ENCODE measurements around the gene DIP2B. TPM values are rescaled to one million over a fixed set of nuclear protein-coding genes. Genes with fewer than 3 reads are reported as not detected.

DIP2B gene
- total and polyA plus RNA-seq, 9 donors: 7.2 to 33.3 (median 19.2) TPM

DNA sequence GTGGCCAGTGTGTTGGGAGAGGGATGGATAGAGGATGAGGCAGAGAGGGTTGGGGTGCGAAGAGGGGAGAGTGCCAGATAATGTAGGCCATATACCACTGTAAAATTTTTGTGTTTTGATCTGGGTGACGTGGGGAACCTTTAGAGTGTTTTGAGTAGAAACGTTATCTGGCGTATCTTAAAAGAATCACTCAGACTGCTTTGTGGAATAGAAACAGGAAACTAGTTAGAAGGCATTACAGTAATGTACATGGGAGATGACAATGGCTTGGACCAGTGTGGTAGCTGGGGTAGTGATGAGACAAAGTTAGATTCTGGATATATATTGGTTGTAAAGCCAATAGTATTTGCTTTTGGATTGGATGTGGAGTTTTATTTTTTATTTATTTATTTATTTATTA lies 279.7 kb downstream of the DIP2B start:
- no peak for TF ChIP-seq POLR2A (IDR thresholded peaks at IDR 0.05)
- intact Hi-C loops (cut with DNase I): no loop called here
- DNase-seq: no peak
- H3K36me3 ChIP-seq: no peaks in the 10 kb centered on the region
- WGBS, 3 donors: 94 to 95% (median 94%) methylated on average over 4 of the region's 4 CpGs
- no peaks in the 10 kb centered on the region for H3K4me1 ChIP-seq (ENCODE audit: insufficient read depth)
- peaks cover 0 to 4% of the 10 kb centered on the region in 2 donors for H3K9me3 ChIP-seq
- no peaks in the 10 kb centered on the region for H3K27me3 ChIP-seq
- no peak overlapping the region for H3K27ac ChIP-seq
- H3K4me3 ChIP-seq: no peak overlapping the region

GRCh38 chr12:50785406-50786001 lies 280.7 kb downstream of the DIP2B start:
- intact Hi-C loops (cut with DNase I): no loop called here
- Histone ChIP-seq H3K4me3 (no peak overlapping the region), H3K9me3 (peaks cover 0 to 4% of the 10 kb centered on the region in 2 donors), H3K36me3 (no peaks in the 10 kb centered on the region), H3K27me3 (no peaks in the 10 kb centered on the region), H3K4me1 (ENCODE audit: insufficient read depth) (no peaks in the 10 kb centered on the region), H3K27ac (no peak overlapping the region)
- DNase-seq: no peak
- WGBS, 3 donors: 77 to 84% (median 83%) methylated on average over 3 of the region's 3 CpGs
- no peak for TF ChIP-seq EP300 (IDR thresholded peaks at IDR 0.05)
- TF ChIP-seq, protein P1, sequence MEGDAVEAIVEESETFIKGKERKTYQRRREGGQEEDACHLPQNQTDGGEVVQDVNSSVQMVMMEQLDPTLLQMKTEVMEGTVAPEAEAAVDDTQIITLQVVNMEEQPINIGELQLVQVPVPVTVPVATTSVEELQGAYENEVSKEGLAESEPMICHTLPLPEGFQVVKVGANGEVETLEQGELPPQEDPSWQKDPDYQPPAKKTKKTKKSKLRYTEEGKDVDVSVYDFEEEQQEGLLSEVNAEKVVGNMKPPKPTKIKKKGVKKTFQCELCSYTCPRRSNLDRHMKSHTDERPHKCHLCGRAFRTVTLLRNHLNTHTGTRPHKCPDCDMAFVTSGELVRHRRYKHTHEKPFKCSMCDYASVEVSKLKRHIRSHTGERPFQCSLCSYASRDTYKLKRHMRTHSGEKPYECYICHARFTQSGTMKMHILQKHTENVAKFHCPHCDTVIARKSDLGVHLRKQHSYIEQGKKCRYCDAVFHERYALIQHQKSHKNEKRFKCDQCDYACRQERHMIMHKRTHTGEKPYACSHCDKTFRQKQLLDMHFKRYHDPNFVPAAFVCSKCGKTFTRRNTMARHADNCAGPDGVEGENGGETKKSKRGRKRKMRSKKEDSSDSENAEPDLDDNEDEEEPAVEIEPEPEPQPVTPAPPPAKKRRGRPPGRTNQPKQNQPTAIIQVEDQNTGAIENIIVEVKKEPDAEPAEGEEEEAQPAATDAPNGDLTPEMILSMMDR (IDR thresholded peaks at IDR 0.05): no peak
- TF ChIP-seq POLR2A (IDR thresholded peaks at IDR 0.05): no peak

- no peak overlapping the region for H3K27ac ChIP-seq
- no peak for DNase-seq
- no peaks in the 10 kb centered on the region for H3K36me3 ChIP-seq
- WGBS, 3 donors: 78 to 87% (median 86%) methylated on average over 3 of the region's 3 CpGs
- H3K27me3 ChIP-seq: no peaks in the 10 kb centered on the region
- no peaks in the 10 kb centered on the region for H3K4me1 ChIP-seq (ENCODE audit: insufficient read depth)
- intact Hi-C loops (cut with DNase I): no loop called here
- peaks cover 0 to 4% of the 10 kb centered on the region in 2 donors for H3K9me3 ChIP-seq
- TF ChIP-seq POLR2A (IDR thresholded peaks at IDR 0.05) (no peak), EP300 (IDR thresholded peaks at IDR 0.05) (no peak)
- TF ChIP-seq, protein P1 (IDR thresholded peaks at IDR 0.05): no peak
- H3K4me3 ChIP-seq: no peak overlapping the region
Observed at GRCh38 chr12:50786498-50787231, 281.9 kb downstream of the DIP2B start.

DNA sequence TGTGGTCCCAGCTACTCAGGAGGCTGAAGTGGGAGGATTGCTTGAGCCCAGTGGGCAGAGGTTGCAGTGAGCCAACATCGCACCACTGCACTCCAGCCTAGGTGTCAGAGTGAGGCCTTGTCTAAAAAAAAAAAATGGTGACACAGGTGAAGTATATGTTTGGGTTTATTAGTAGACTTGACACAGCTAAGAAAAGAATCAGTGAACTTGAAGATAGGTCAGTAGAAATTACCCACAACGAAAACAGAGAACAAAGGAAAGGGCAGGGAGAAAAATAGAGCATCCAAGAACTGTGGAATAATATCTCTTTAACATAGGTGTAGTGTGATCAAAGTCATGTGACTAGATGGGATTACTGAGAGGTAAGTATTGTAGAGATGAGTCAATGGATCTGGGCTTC lies 282.8 kb downstream of the DIP2B start:
- Histone ChIP-seq H3K4me3 (no peak overlapping the region), H3K27me3 (no peaks in the 10 kb centered on the region), H3K9me3 (peaks cover 0 to 4% of the 10 kb centered on the region in 2 donors), H3K27ac (no peak overlapping the region), H3K36me3 (no peaks in the 10 kb centered on the region), H3K4me1 (ENCODE audit: insufficient read depth) (no peaks in the 10 kb centered on the region)
- intact Hi-C loops (cut with DNase I): no loop called here
- 91 to 97% (median 96%) methylated on average over 2 of the region's 2 CpGs for WGBS, 3 donors
- DNase-seq: no peak
- TF ChIP-seq EP300 (IDR thresholded peaks at IDR 0.05): no peak
- TF ChIP-seq, protein P1 (IDR thresholded peaks at IDR 0.05): no peak
- TF ChIP-seq POLR2A (IDR thresholded peaks at IDR 0.05): no peak

GRCh38 chr12:50788561-50788960 lies 283.8 kb downstream of the DIP2B start:
- H3K36me3 ChIP-seq: no peaks in the 10 kb centered on the region
- no peak overlapping the region for H3K4me3 ChIP-seq
- H3K9me3 ChIP-seq: peaks cover 0 to 4% of the 10 kb centered on the region in 2 donors
- no peak overlapping the region for H3K27ac ChIP-seq
- 38 to 64% (median 48%) methylated on average over 3 of the region's 3 CpGs for WGBS, 3 donors
- H3K27me3 ChIP-seq: no peaks in the 10 kb centered on the region
- DNase-seq: no peak
- no peaks in the 10 kb centered on the region for H3K4me1 ChIP-seq (ENCODE audit: insufficient read depth)
- TF ChIP-seq, protein P1 (IDR thresholded peaks at IDR 0.05): no peak
- no peak for TF ChIP-seq EP300 (IDR thresholded peaks at IDR 0.05)
- TF ChIP-seq POLR2A (IDR thresholded peaks at IDR 0.05): no peak
- intact Hi-C loops (cut with DNase I): no loop called here

All from ovary (tissue), 9 donors.